GM19043 (cell line): ENCODE results near the gene PITPNC1.
"Not testable (repeated sequence)": the region's sequence is repeated elsewhere in the genome, so short reads cannot be mapped to it uniquely, and the experiment has no call there.

Experiments used
- ATAC-seq: cut with Tn5 transposase; IDR thresholded peaks from one replicate; pipeline ENCODE4 v1.9.1; 2021; ENCODE audit warnings: low read depth; ENCODE audit not compliant: unreplicated experiment

Gene PITPNC1

GRCh38 chr17:67605256-67605912 lies 228.3 kb downstream of the PITPNC1 start:
- no peak for ATAC-seq

DNA sequence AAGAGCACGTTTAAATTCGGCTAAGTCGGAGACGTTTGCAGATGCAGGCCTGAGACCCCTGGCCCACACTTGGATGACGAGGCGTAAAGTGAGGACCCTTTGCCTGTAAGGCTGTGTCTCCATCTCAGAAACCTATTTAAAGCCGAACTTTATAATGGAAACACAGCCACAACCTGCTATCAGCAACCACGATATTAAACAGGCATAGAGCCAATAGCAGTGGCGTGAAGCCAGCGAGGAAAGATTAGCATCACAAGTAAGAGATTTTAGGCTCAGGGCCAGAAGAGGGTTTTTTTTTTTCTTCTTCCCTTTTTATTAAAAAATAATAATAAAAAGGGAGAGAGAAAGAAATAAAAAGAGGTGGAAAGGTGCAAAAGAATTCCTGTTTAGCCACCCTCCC lies 229.4 kb downstream of the PITPNC1 start:
- no peak for ATAC-seq

DNA sequence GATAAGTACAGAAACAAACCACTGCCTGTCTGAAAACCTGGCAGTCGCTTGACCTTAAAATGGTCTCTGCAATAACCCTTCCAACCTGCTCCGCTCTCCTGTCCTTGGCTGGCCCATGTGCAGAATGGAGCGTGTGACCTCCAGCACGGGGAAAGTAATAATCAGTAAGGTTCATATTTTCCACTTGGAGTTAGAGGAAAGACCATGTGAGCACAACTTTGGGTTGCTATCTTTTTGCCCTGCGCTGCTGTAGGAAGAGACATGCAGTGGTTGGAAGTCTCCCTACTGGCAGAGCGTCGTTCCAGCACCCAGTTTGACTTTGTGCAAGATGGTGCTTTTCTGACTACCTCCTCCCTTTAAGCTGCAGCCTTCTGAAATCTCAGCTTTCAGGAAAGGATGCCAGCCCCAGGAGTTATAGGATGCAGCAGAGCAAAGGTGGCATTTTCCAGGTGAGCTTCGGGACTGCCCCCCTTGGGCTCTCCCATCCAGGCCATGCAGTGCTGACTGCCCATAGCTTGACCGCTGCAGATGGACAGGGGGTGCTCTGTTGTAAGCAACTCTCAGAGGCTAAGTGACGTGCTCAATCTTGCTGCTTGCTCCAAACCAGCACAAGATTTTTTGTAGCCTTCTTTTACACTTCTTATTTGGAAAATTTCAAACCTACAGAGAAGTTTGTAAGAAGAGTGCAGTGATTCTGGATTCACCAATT lies 230.0 kb downstream of the PITPNC1 start:
- no peak for ATAC-seq

DNA sequence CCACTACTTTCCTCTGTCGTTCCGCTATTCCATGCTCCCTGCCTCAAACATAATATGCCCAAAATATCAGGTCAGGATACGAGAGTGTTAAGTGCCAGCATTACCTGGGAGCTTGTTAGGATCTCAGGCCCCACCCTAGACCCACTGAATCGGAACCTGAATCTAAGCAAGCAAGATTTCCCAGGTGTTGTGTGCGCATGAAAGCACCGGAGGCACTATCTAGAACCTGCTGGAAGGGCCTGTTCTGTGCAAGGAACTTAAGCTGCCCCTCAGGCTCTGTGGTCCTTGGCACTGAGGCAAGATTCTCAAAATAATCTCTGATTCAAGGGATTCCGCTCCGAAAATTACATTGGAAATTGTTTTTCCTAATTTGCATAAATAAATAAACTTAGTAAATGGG lies 233.0 kb downstream of the PITPNC1 start:
- ATAC-seq: no peak

DNA sequence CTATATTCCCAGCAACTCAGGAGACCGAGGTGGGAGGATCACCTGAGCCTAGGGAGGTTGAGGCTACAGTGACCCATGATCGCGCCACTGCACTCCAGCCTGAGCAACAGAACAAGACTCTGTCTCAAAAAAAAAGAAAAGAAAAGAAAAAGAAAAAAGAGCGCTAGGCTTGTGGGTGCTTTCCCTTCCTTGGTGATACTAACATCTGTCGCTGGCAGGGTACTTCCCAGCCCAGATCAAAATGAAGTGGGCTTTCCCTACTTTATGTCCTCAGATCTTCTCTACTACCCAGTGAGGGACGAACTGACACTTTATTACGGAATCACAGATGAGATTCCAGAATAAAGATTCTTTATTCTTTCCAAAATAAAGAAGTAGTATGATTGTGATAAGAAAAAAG lies 236.9 kb downstream of the PITPNC1 start:
- no peak for ATAC-seq

GRCh38 chr17:67615011-67615561 lies 238.0 kb downstream of the PITPNC1 start:
- ATAC-seq: no peak

GRCh38 chr17:67615736-67616135 lies 238.7 kb downstream of the PITPNC1 start:
- ATAC-seq: no peak

DNA sequence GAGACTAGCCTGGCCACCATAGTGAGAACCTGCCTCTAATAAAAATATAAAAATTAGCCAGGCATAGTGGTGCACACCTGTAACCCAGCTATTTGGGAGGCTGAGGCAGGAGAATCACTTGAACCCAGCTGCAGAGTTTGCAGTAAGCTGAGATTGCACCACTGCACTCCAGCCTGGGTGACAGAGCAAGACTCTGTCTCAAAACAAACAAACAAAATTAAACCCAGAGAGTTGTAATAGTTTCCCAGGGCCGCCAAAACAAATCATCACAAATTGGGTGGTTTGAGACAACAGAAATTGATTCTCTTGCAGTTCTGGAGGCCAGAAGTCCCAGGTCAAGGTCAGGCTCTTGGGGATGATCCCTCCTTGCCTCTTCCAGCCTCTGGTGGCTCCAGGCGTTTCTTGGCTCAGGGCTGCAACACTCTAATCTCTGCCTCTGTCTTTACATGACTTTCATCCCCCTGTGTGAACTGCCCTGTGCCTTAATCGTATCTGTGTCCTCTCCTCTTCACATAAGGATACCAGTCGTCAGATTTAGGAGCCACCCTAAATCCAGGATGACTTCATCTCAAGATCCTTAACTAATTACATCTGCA lies 240.3 kb downstream of the PITPNC1 start:
- no peak for ATAC-seq

DNA sequence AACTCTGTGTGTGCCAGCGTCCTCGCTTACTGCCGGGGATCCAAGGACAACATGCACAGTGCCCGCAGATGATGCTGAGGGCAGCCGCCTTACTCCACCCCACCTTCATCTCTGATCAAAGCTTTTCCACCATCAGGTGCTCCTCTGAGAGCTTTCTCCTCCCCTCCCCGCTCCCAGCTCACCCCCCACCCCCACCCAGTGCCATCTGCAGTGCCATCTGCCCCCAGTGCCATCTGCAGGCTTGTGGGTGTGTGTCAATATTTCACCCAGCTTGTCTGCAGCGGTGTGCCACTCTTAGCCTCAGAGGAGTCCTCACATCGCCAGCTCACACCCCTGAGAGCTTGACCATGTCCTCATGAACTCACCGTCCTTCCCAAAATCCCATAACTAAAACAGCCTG lies 242.5 kb downstream of the PITPNC1 start:
- no peak for ATAC-seq

DNA sequence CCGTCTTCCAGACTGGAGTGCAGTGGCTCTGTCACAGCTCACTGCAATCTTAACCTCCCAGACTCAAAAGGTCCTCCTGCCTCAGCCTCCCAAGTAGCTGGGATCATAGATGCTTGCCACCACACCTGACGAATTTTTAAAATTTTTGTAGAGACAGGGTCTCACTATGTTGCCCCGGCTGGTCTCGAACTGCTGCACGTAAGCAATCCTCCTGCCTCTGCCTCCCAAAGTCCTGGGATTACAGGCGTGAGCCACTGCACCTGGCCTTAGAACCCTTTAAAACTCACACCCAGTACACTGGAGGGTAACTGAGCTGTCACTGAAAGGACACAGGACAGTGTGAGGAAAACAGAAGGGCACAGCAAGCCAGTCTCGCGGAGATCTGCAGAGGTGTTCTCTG lies 243.0 kb downstream of the PITPNC1 start:
- ATAC-seq: no peak

- no peak for ATAC-seq
These were observed 243.6 kb downstream of the PITPNC1 start for GRCh38 chr17:67620636-67621035.

- no peak for ATAC-seq
These were observed 246.7 kb downstream of the PITPNC1 start for GRCh38 chr17:67623767-67624166.

GRCh38 chr17:67624886-67625656 lies 248.0 kb downstream of the PITPNC1 start:
- no peak for ATAC-seq

- no peak for ATAC-seq
These were observed 248.9 kb downstream of the PITPNC1 start for GRCh38 chr17:67625971-67626370.

- ATAC-seq: no peak
These were observed 251.5 kb downstream of the PITPNC1 start for GRCh38 chr17:67628580-67629013.

- ATAC-seq: no peak
These were observed 252.9 kb downstream of the PITPNC1 start for GRCh38 chr17:67629971-67630320.

DNA sequence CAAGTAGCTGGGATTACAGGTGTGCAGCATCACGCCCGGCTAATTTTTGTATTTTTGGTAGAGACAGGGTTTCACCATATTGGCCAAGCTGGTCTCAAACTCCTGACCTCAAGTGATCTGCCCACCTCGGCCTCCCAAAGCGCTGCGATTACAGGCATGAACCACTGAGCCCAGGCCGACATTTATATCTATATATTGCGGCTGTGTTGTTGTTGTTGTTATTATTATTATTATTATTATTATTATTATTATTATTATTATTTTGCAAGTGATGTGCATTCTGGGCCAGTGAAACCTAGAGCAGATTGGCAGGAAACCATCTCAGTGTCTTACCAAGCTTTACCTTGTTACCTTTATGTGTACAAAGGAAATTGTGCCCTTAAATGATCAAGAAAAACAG lies 253.8 kb downstream of the PITPNC1 start:
- ATAC-seq: not testable (repeated sequence)

- no peak for ATAC-seq
These were observed 255.1 kb downstream of the PITPNC1 start for GRCh38 chr17:67632141-67632540.

DNA sequence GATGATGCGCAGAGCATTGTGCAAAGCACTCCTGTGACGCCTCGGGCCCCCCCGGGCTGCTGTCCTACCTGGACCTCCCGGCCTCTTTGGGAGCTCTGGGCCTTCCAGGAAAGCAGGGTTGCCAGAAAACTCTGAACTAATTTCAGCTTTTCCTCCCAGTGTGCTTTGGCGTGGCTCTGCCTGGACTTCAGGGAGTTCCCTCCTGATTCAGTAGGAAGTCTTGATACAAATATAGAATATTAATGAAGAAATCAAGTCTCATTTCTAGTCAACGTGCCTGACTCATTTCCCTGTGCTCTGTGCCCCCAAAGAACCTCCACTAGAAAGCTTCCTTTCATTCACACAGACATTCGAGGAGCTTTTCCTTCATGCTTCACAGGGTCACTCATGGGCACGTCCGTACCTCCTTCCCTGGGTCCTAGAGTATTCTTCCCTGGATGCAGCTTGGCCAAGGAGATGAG lies 256.7 kb downstream of the PITPNC1 start:
- no peak for ATAC-seq

DNA sequence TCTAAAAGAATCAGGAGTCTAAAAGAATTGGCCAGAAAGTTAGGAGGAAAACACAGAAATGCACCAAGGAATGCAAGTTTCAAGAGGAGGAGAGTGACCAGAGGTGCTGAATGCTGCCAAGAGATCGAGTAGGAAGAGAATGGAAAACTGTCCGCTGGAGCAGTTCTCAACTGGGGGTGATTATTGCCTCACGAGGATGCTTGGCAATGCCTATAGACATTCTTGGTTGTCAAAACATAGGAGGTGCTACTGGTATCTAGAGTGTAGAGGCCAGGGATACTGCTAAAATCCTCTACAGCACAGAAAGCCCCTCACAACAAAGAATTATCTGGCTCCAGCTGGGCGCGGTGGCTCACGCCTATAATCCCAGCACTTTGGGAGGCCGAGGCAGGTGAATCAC lies 258.6 kb downstream of the PITPNC1 start:
- no peak for ATAC-seq

DNA sequence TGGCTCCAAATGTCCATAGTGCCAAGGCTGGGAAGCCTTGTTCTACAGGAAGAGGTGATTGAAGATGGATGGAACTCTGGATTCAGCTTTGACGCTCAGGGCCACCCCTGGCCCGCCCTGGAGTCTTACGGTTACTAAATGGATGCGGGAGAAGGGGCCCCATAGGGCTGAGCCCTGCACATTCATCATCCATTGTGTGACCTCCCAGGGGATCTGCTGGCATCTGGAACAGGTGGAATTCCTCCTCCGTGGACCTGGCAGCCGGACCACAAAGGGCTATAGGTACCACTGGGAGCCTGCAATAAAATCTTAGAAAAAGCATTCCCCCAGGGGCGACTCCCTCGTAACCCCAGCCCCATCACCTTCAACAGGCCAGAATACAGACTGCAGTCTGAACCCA lies 259.2 kb downstream of the PITPNC1 start:
- no peak for ATAC-seq
